H54 (cell line): ENCODE measurements around the gene MOSPD3.

Source experiments
- DNase-seq: peaks from one replicate; pipeline ENCODE4 v3.0.0; 2011; ENCODE audit warnings: low spot score, mixed read lengths; ENCODE audit not compliant: insufficient read length
- FAIRE-seq: peaks from 3 replicates; lab custom pipeline; 2011; peaks lifted over from hg19 to GRCh38; lab: Jason Lieb, UNC
- POLR2A ChIP-seq: IDR thresholded peaks from 2 replicates; pipeline ENCODE4 v1.6.1; 2011; ENCODE audit warnings: low read depth, mild to moderate bottlenecking, low read length

The MOSPD3 gene

GRCh38 chr7:100609958-100610357, 2.4 kb upstream of the MOSPD3 start:
- DNase-seq (no peak), FAIRE-seq (no peak)
- TF ChIP-seq POLR2A, result no peak

GRCh38 chr7:100612730-100613390, 520 bp downstream of the MOSPD3 start:
- no peak for DNase-seq
- no peak for FAIRE-seq
- TF ChIP-seq POLR2A, result no peak

GRCh38 chr7:100613412-100614175, 1.3 kb downstream of the MOSPD3 start:
- DNase-seq (no peak), FAIRE-seq (no peak)
- TF ChIP-seq POLR2A, result no peak

- no peak for DNase-seq
- FAIRE-seq, result no peak
- no peak for TF ChIP-seq POLR2A
Observed at GRCh38 chr7:100614308-100614861, 2.0 kb downstream of the MOSPD3 start.

- TF ChIP-seq POLR2A, result no peak
- FAIRE-seq (no peak), DNase-seq (no peak)
Observed at GRCh38 chr7:100620239-100620638, 7.9 kb downstream of the MOSPD3 start.

- no peak for FAIRE-seq
Observed at GRCh38 chr7:100620804-100621203, 8.5 kb downstream of the MOSPD3 start.

GRCh38 chr7:100621554-100621953, 9.2 kb downstream of the MOSPD3 start:
- no peak for DNase-seq
- no peak for TF ChIP-seq POLR2A
- no peak for FAIRE-seq

More at GRCh38 chr7:100620804-100621203, 8.5 kb downstream of the MOSPD3 start:
- DNase-seq, result no peak
- no peak for TF ChIP-seq POLR2A

- TF ChIP-seq POLR2A, result no peak
- DNase-seq (no peak), FAIRE-seq (no peak)
Observed at GRCh38 chr7:100623951-100624824, 11.8 kb downstream of the MOSPD3 start.

- no peak for TF ChIP-seq POLR2A
- FAIRE-seq (no peak), DNase-seq (no peak)
Observed at GRCh38 chr7:100626055-100626454, 13.7 kb downstream of the MOSPD3 start.

GRCh38 chr7:100626530-100627237, 14.3 kb downstream of the MOSPD3 start:
- DNase-seq (peak; percentile 88), FAIRE-seq (no peak)
- peak; percentile 52; the same call in 1 of the 2 replicates for TF ChIP-seq POLR2A

- no peak for FAIRE-seq
- no peak for TF ChIP-seq POLR2A
- DNase-seq, result no peak
Observed at GRCh38 chr7:100627238-100627549, 14.9 kb downstream of the MOSPD3 start.

- TF ChIP-seq POLR2A, result no peak
- no peak for FAIRE-seq
- DNase-seq, result peak; percentile 70
Observed at GRCh38 chr7:100629117-100629716, 16.9 kb downstream of the MOSPD3 start.

- FAIRE-seq (no peak), DNase-seq (no peak)
- no peak for TF ChIP-seq POLR2A
Observed at GRCh38 chr7:100630066-100630465, 17.7 kb downstream of the MOSPD3 start.
